ENCODE measurements around the gene ALDH5A1.
A peak's percentile ranks its signal among the peaks of the same experiment; 100 is the strongest.

The ALDH5A1 gene

GRCh38 chr6:24522228-24523176 is 27.7 kb downstream of the ALDH5A1 start:
- intact Hi-C loops (cut with DNase I), result no loop called here

GRCh38 chr6:24524329-24524728 is 29.6 kb downstream of the ALDH5A1 start:
- DNase-seq, result no peak
- intact Hi-C loops (cut with DNase I), result no loop called here

More at GRCh38 chr6:24522228-24523176, 27.7 kb downstream of the ALDH5A1 start:
- DNase-seq, result peak in 5 of 10 donors; percentile 21 to 90 (median 47)

GRCh38 chr6:24524805-24525204 is 30.0 kb downstream of the ALDH5A1 start:
- intact Hi-C loops (cut with DNase I), result no loop called here

GRCh38 chr6:24529985-24530384 is 35.2 kb downstream of the ALDH5A1 start:
- DNase-seq, result no peak

More at GRCh38 chr6:24524805-24525204, 30.0 kb downstream of the ALDH5A1 start:
- DNase-seq, result peak in 2 of 10 donors; percentile 10 to 23

GRCh38 chr6:24534329-24534728 is 39.6 kb downstream of the ALDH5A1 start:
- intact Hi-C loops (cut with DNase I), result no loop called here
- no peak for DNase-seq

More at GRCh38 chr6:24529985-24530384, 35.2 kb downstream of the ALDH5A1 start:
- intact Hi-C loops (cut with DNase I), result no loop called here

- no peak for DNase-seq
- intact Hi-C loops (cut with DNase I), result no loop called here
These were observed 40.4 kb downstream of the ALDH5A1 start for GRCh38 chr6:24535210-24535609.

GRCh38 chr6:24536466-24536865 is 41.7 kb downstream of the ALDH5A1 start:
- no peak for DNase-seq
- intact Hi-C loops (cut with DNase I), result no loop called here

GRCh38 chr6:24537082-24537699 is 42.4 kb downstream of the ALDH5A1 start:
- DNase-seq, result no peak

GRCh38 chr6:24537771-24538385 is 43.1 kb downstream of the ALDH5A1 start:
- DNase-seq, result no peak
- intact Hi-C loops (cut with DNase I), result no loop called here

More at GRCh38 chr6:24537082-24537699, 42.4 kb downstream of the ALDH5A1 start:
- intact Hi-C loops (cut with DNase I), result no loop called here

GRCh38 chr6:24539416-24539815 is 44.6 kb downstream of the ALDH5A1 start:
- no peak for DNase-seq
- intact Hi-C loops (cut with DNase I), result no loop called here

- intact Hi-C loops (cut with DNase I), result no loop called here
- DNase-seq, result no peak
These were observed 45.4 kb downstream of the ALDH5A1 start for GRCh38 chr6:24540197-24540596.

- DNase-seq, result peak in 4 of 10 donors; percentile 50 to 75 (median 56)
- intact Hi-C loops (cut with DNase I), result no loop called here
These were observed 48.9 kb downstream of the ALDH5A1 start for GRCh38 chr6:24543683-24544082.

GRCh38 chr6:24545183-24545582 is 50.4 kb downstream of the ALDH5A1 start:
- no peak for DNase-seq
- intact Hi-C loops (cut with DNase I), result no loop called here

GRCh38 chr6:24545691-24546090 is 50.9 kb downstream of the ALDH5A1 start:
- intact Hi-C loops (cut with DNase I), result no loop called here
- DNase-seq, result no peak

- intact Hi-C loops (cut with DNase I), result no loop called here
- DNase-seq, result peak in 4 of 10 donors; percentile 13 to 81 (median 61)
These were observed 51.7 kb downstream of the ALDH5A1 start for GRCh38 chr6:24546439-24546838.

GRCh38 chr6:24547243-24547642 is 52.5 kb downstream of the ALDH5A1 start:
- intact Hi-C loops (cut with DNase I), result no loop called here
- DNase-seq, result no peak

GRCh38 chr6:24549158-24549557 is 54.4 kb downstream of the ALDH5A1 start:
- intact Hi-C loops (cut with DNase I), result no loop called here
- DNase-seq, result no peak

GRCh38 chr6:24549674-24550353 is 55.0 kb downstream of the ALDH5A1 start:
- no peak for DNase-seq
- intact Hi-C loops (cut with DNase I), result no loop called here

GRCh38 chr6:24551139-24551538 is 56.4 kb downstream of the ALDH5A1 start:
- DNase-seq, result no peak
- intact Hi-C loops (cut with DNase I), result no loop called here

GRCh38 chr6:24554474-24554873 is 59.7 kb downstream of the ALDH5A1 start:
- DNase-seq, result no peak
- intact Hi-C loops (cut with DNase I), result no loop called here

All from posterior cingulate gyrus (tissue), 11 donors.